Activated naive CD4-positive, alpha-beta T cell treated with anti-CD3 and anti-CD28 coated beads for 36 hours (primary cell): ENCODE measurements around the gene ZDHHC11B. TPM values are rescaled to one million over a fixed set of nuclear protein-coding genes. Genes with fewer than 3 reads are reported as not detected.
"Not testable (repeated sequence)": the region's sequence is repeated elsewhere in the genome, so short reads cannot be mapped to it uniquely, and the experiment has no call there.

Experiments used
- CTCF ChIA-PET: fragments of 350-600 bp; sonication (Branson Sonifier 250); formaldehyde crosslinking; loops from one replicate; lab custom pipeline; 2021; ENCODE audit warnings: antibody characterized with exemption; lab: Charles Lee
- DNase-seq: peaks from one replicate; pipeline ENCODE4 v3.0.0-alpha.2; 2020
- H3K27ac Mint-ChIP-seq: one replicate; pipeline ENCODE4 v1.8.0; 2021; ENCODE audit warnings: mild to moderate bottlenecking, mixed read lengths
- H3K27me3 Mint-ChIP-seq: one replicate; pipeline ENCODE4 v1.8.0; 2021; ENCODE audit warnings: low read depth, mixed read lengths
- H3K36me3 Mint-ChIP-seq: one replicate; pipeline ENCODE4 v1.8.0; 2021; ENCODE audit warnings: low read depth, mixed read lengths
- H3K4me1 Mint-ChIP-seq: one replicate; pipeline ENCODE4 v1.8.0; 2021; ENCODE audit warnings: low read depth, mixed read lengths
- H3K4me3 Mint-ChIP-seq: one replicate; pipeline ENCODE4 v1.8.0; 2021; ENCODE audit warnings: mild to moderate bottlenecking, moderate library complexity, mixed read lengths
- H3K9me3 Mint-ChIP-seq: one replicate; pipeline ENCODE4 v1.8.0; 2021; ENCODE audit warnings: mixed read lengths
- intact Hi-C: fragments of 100-400 bp; cut with micrococcal nuclease; formaldehyde crosslinking; loops from one replicate; pipeline ENCODE4 v1.15.1; 2023
- total RNA-seq, 2 experiments: library from RNA; stranded (reverse); gene quantifications; one replicate each; pipeline ENCODE4 v1.2.3, GENCODE V29; 2021

Gene ZDHHC11B
- total RNA-seq, 2 experiments from 2014 or later = not detected

GRCh38 chr5:681317-682191, 103.0 kb downstream of the ZDHHC11B start:
- CTCF ChIA-PET, H3K4me3 Mint-ChIP-seq, intact Hi-C loops, H3K36me3 Mint-ChIP-seq, H3K4me1 Mint-ChIP-seq, H3K9me3 Mint-ChIP-seq, H3K27me3 Mint-ChIP-seq, DNase-seq, H3K27ac Mint-ChIP-seq: not testable (repeated sequence)

GRCh38 chr5:680836-681235, 103.7 kb downstream of the ZDHHC11B start:
- intact Hi-C loops, H3K9me3 Mint-ChIP-seq, H3K4me1 Mint-ChIP-seq, DNase-seq, H3K27me3 Mint-ChIP-seq, CTCF ChIA-PET, H3K36me3 Mint-ChIP-seq, H3K27ac Mint-ChIP-seq, H3K4me3 Mint-ChIP-seq: not testable (repeated sequence)

GRCh38 chr5:680118-680795, 104.3 kb downstream of the ZDHHC11B start:
- H3K27me3 Mint-ChIP-seq, H3K27ac Mint-ChIP-seq, intact Hi-C loops, CTCF ChIA-PET, H3K9me3 Mint-ChIP-seq, DNase-seq, H3K4me1 Mint-ChIP-seq, H3K36me3 Mint-ChIP-seq, H3K4me3 Mint-ChIP-seq: not testable (repeated sequence)

GRCh38 chr5:679166-679895, 105.2 kb downstream of the ZDHHC11B start:
- H3K4me3 Mint-ChIP-seq, H3K36me3 Mint-ChIP-seq, DNase-seq, intact Hi-C loops, H3K4me1 Mint-ChIP-seq, CTCF ChIA-PET, H3K9me3 Mint-ChIP-seq, H3K27ac Mint-ChIP-seq, H3K27me3 Mint-ChIP-seq: not testable (repeated sequence)

GRCh38 chr5:678521-678920, 106.0 kb downstream of the ZDHHC11B start:
- intact Hi-C loops, H3K27ac Mint-ChIP-seq, CTCF ChIA-PET, H3K4me3 Mint-ChIP-seq, H3K36me3 Mint-ChIP-seq, H3K4me1 Mint-ChIP-seq, H3K27me3 Mint-ChIP-seq, DNase-seq, H3K9me3 Mint-ChIP-seq: not testable (repeated sequence)

GRCh38 chr5:677131-678101, 107.1 kb downstream of the ZDHHC11B start:
- intact Hi-C loops = no loop called here
- Mint-ChIP-seq H3K27me3 (peaks cover 4% of the 10 kb centered on the region), H3K4me3 (no peak overlapping the region), H3K4me1 (peaks cover 9% of the 10 kb centered on the region), H3K9me3 (no peaks in the 10 kb centered on the region), H3K27ac (no peak overlapping the region), H3K36me3 (no peaks in the 10 kb centered on the region)
- DNase-seq = no peak
- CTCF ChIA-PET = no interaction called here

- no peaks in the 10 kb centered on the region for H3K9me3 Mint-ChIP-seq
- CTCF ChIA-PET = no interaction called here
- no peaks in the 10 kb centered on the region for H3K36me3 Mint-ChIP-seq
Observed at GRCh38 chr5:676699-677076, 107.8 kb downstream of the ZDHHC11B start.

GRCh38 chr5:675871-676698, 108.4 kb downstream of the ZDHHC11B start:
- Mint-ChIP-seq H3K27ac (no peak overlapping the region), H3K27me3 (peaks cover 4% of the 10 kb centered on the region), H3K36me3 (no peaks in the 10 kb centered on the region), H3K9me3 (no peaks in the 10 kb centered on the region), H3K4me1 (peaks cover 12% of the 10 kb centered on the region), H3K4me3 (no peak overlapping the region)
- DNase-seq = no peak
- CTCF ChIA-PET = no interaction called here
- intact Hi-C loops = no loop called here

More at GRCh38 chr5:676699-677076, 107.8 kb downstream of the ZDHHC11B start:
- DNase-seq = no peak
- peaks cover 4% of the 10 kb centered on the region for H3K27me3 Mint-ChIP-seq
- H3K27ac Mint-ChIP-seq = no peak overlapping the region
- H3K4me3 Mint-ChIP-seq = no peak overlapping the region
- intact Hi-C loops = no loop called here
- peaks cover 12% of the 10 kb centered on the region for H3K4me1 Mint-ChIP-seq

- CTCF ChIA-PET = interaction anchor here (0.7 to 0.8 kb wide), 2 partner anchors 220 to 666 kb away, joined by 3 read pairs; no protein-coding TSS in a partner anchor
- intact Hi-C loops = no loop called here
- Mint-ChIP-seq H3K4me3 (no peak overlapping the region), H3K27me3 (peaks cover 4% of the 10 kb centered on the region), H3K4me1 (peaks cover 12% of the 10 kb centered on the region), H3K36me3 (no peaks in the 10 kb centered on the region), H3K27ac (no peak overlapping the region), H3K9me3 (no peaks in the 10 kb centered on the region)
- DNase-seq = no peak
Observed at GRCh38 chr5:675111-675870, 109.2 kb downstream of the ZDHHC11B start.

- no peak for DNase-seq
- no peak overlapping the region for H3K4me3 Mint-ChIP-seq
- no peaks in the 10 kb centered on the region for H3K36me3 Mint-ChIP-seq
- no peaks in the 10 kb centered on the region for H3K9me3 Mint-ChIP-seq
- H3K4me1 Mint-ChIP-seq = peaks cover 12% of the 10 kb centered on the region
- H3K27ac Mint-ChIP-seq = no peak overlapping the region
- intact Hi-C loops = no loop called here
- CTCF ChIA-PET = interaction anchor here (0.8 kb wide), 1 partner anchor 666 kb away, joined by 3 read pairs; no protein-coding TSS in a partner anchor
- peaks cover 4% of the 10 kb centered on the region for H3K27me3 Mint-ChIP-seq
Observed at GRCh38 chr5:674630-675011, 109.9 kb downstream of the ZDHHC11B start.
